Panc1 (cell line): Measurements from ENCODE around the gene HLA-DQA1. TPM values are rescaled to one million over a fixed set of nuclear protein-coding genes. Genes with fewer than 3 reads are reported as not detected.

Source experiments
- ATAC-seq: fragments of 200-7000 bp; cut with Tn5 transposase; 2 replicates; pipeline ENCODE4 v1.9.1; 2020; ENCODE audit warnings: mild to moderate bottlenecking, moderate library complexity
- BruUV-seq: library from RNA; stranded (reverse); fragments of 400-500 nt; replicated peaks from 2 replicates; lab custom pipeline; 2021; lab: Mats Ljungman, UMichigan
- CTCF ChIA-PET: fragments of 300-600 bp; sonication (Branson Sonifier 250); formaldehyde crosslinking; loops from one replicate; lab custom pipeline; 2022; ENCODE audit warnings: antibody characterized with exemption; lab: Charles Lee
- POLR2A ChIA-PET: fragments of 300-600 bp; sonication (Branson Sonifier 250); formaldehyde crosslinking; loops from one replicate; lab custom pipeline; 2022; ENCODE audit warnings: antibody characterized with exemption; lab: Charles Lee
- DNase-seq: peaks from one replicate; pipeline ENCODE4 v3.0.0-alpha.2; 2010; ENCODE audit warnings: low read depth, low spot score
- H3K27ac ChIP-seq: 2 replicates; pipeline ENCODE4 v1.5.1; 2011; ENCODE audit warnings: mild to moderate bottlenecking, low read length, inconsistent platforms
- H3K27me3 ChIP-seq: fragments of 200-500 bp; sonication (Bioruptor generic); 2 replicates; pipeline ENCODE4 v1.6.0; 2014; ENCODE audit warnings: low read length, inconsistent platforms; ENCODE audit not compliant: control insufficient read depth, insufficient read depth
- H3K36me3 ChIP-seq: fragments of 200-500 bp; sonication (Bioruptor generic); 2 replicates; pipeline ENCODE4 v1.5.1; 2014; ENCODE audit warnings: inconsistent platforms, mild to moderate bottlenecking, low read length, moderate library complexity; ENCODE audit not compliant: control insufficient read depth, insufficient read depth
- H3K4me1 ChIP-seq: 2 replicates; pipeline ENCODE4 v1.5.1; 2011; ENCODE audit warnings: inconsistent platforms, mild to moderate bottlenecking, low read length, moderate library complexity; ENCODE audit not compliant: control insufficient read depth, insufficient read depth
- H3K4me3 ChIP-seq, 2 experiments: 2 replicates each; pipeline ENCODE4 v1.5.1; 2011 to 2012; ENCODE audit warnings: low read depth in 2 of 2, low read length in 2 of 2, mild to moderate bottlenecking in 2 of 2, inconsistent platforms in 1 of 2, moderate library complexity in 1 of 2
- H3K9me3 ChIP-seq: fragments of 200-500 bp; sonication (Bioruptor generic); 2 replicates; pipeline ENCODE4 v1.5.1; 2014; ENCODE audit warnings: low read depth, mild to moderate bottlenecking, inconsistent platforms, low read length, moderate library complexity; ENCODE audit not compliant: control insufficient read depth, insufficient read depth
- CTCF ChIP-seq: fragments of 450-650 bp; IDR thresholded peaks from 2 replicates; pipeline ENCODE4 v1.5.1; 2017; ENCODE audit warnings: mild to moderate bottlenecking
- POLR2AphosphoS5 ChIP-seq: IDR thresholded peaks from 2 replicates; pipeline ENCODE4 v1.6.1; 2012; ENCODE audit warnings: mild to moderate bottlenecking, low read depth, low read length, moderate library complexity
- REST ChIP-seq, 2 experiments: IDR thresholded peaks; 2 replicates each; pipeline ENCODE4 v1.6.1; 2011 to 2012; ENCODE audit warnings: low read depth in 2 of 2, control low read depth in 1 of 2, low read length in 1 of 2, mild to moderate bottlenecking in 1 of 2, moderate library complexity in 1 of 2; ENCODE audit not compliant: insufficient read depth in 1 of 2
- SIN3A ChIP-seq: IDR thresholded peaks from 2 replicates; pipeline ENCODE4 v1.6.1; 2012; ENCODE audit warnings: low read depth, mild to moderate bottlenecking, low read length, moderate library complexity, borderline replicate concordance; ENCODE audit not compliant: insufficient read depth
- TCF7L2 ChIP-seq: IDR thresholded peaks from 2 replicates; pipeline ENCODE4 v1.6.1; 2011; ENCODE audit warnings: mild to moderate bottlenecking, low read depth, low read length, inconsistent platforms
- in situ Hi-C: cut with HindIII; loops from 2 replicates; pipeline ENCODE4 v1.10.0; 2016; ENCODE audit warnings: low sequenced_read_pairs, low pct_unique_long_range_greater_than_20kb
- intact Hi-C: fragments of 100-400 bp; cut with micrococcal nuclease; formaldehyde crosslinking; loops from one replicate; pipeline ENCODE4 v1.10.0; 2022; ENCODE audit not compliant: unreplicated experiment
- total RNA-seq: library from RNA; stranded (reverse); gene quantifications from one replicate; pipeline ENCODE4 v1.2.1, GENCODE V29; 2021; ENCODE audit not compliant: unreplicated experiment

HLA-DQA1 gene
- total RNA-seq, 1 experiment from 2014 or later: 0.39 TPM

DNA sequence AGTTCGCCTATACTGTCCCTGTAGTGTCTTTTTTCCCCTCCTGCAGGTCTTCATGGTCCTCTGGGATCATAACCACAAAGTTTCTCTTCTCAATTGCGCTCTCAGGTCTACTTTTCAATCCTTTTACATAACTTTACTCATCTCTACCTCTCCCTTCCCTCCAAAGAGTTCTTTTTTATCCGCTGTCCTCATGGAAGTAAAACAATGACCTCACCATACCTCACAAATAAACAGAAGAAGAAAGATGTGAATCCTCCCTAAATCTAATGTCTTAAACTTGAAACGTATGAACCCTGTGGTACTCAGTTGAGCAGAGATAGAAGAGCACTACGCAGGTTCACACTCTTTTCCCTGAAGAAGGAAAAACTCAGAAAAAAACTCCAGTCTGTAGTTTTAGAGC, 12.1 kb upstream of the HLA-DQA1 start:
- ChIA-PET POLR2A (no interaction called here), CTCF (interaction anchor here (0.7 kb wide), 1 partner anchor 43 kb away, joined by 4 read pairs; no protein-coding TSS in a partner anchor)
- no TSS peak for BruUV-seq
- intact Hi-C loops (no loop called here), in situ Hi-C loops (no loop called here)
- H3K9me3 ChIP-seq: no peaks in the 10 kb centered on the region
- H3K36me3 ChIP-seq: no peaks in the 10 kb centered on the region
- no peak overlapping the region for H3K27ac ChIP-seq
- no peak for DNase-seq
- H3K4me1 ChIP-seq: no peaks in the 10 kb centered on the region
- no peak for TF ChIP-seq CTCF
- no peak for TF ChIP-seq POLR2AphosphoS5
- no peak for TF ChIP-seq REST (IDR thresholded peaks at IDR 0.05; ENCODE audit: insufficient read depth in 1 of 2, low read depth in 2 of 2, low read length in 1 of 2)
- TF ChIP-seq TCF7L2: no peak
- no peak for TF ChIP-seq SIN3A
- no peaks in the 10 kb centered on the region for H3K27me3 ChIP-seq
- no peak for ATAC-seq
- no peak overlapping the region for H3K4me3 ChIP-seq

GRCh38 chr6:32627249-32627648, 10.0 kb upstream of the HLA-DQA1 start:
- no peak overlapping the region for H3K4me3 ChIP-seq
- in situ Hi-C loops (no loop called here), intact Hi-C loops (no loop called here)
- DNase-seq: no peak
- TF ChIP-seq REST (IDR thresholded peaks at IDR 0.05; ENCODE audit: insufficient read depth in 1 of 2, low read depth in 2 of 2, low read length in 1 of 2) (no peak), TCF7L2 (no peak), SIN3A (no peak)
- no TSS peak for BruUV-seq
- CTCF ChIA-PET: no interaction called here
- no peak for ATAC-seq
- no peaks in the 10 kb centered on the region for H3K9me3 ChIP-seq
- H3K36me3 ChIP-seq: no peaks in the 10 kb centered on the region
- no peak overlapping the region for H3K27ac ChIP-seq
- no peaks in the 10 kb centered on the region for H3K4me1 ChIP-seq
- H3K27me3 ChIP-seq: no peaks in the 10 kb centered on the region
- POLR2A ChIA-PET: no interaction called here
